ENCODE data around the gene TNS1. TPM values are rescaled to one million over a fixed set of nuclear protein-coding genes. Genes with fewer than 3 reads are reported as not detected.
A peak's percentile ranks its signal among the peaks of the same experiment; 100 is the strongest.

Gene TNS1
- total and polyA plus RNA-seq, 4 donors: 67.0 to 377 (median 208) TPM

GRCh38 chr2:217820904-217821303 is 181.9 kb downstream of the TNS1 start:
- DNase-seq (no peak), ATAC-seq (ENCODE audit: insufficient read depth, low FRiP score) (no peak)
- peaks cover 23 to 81% (median 67%) of the 10 kb centered on the region in 4 donors for H3K36me3 ChIP-seq (ENCODE audit: control insufficient read depth in 4 of 4, insufficient read depth in 4 of 4, low read length in 4 of 4)
- peak overlapping the region in 1 of 2 donors; percentile 21 for H3K27ac ChIP-seq (ENCODE audit: low read depth in 1 of 2, low read length in 1 of 2)
- no peak overlapping the region for H3K9ac ChIP-seq (ENCODE audit: insufficient read depth in 1 of 2, low read length in 2 of 2)
- H3K4me1 ChIP-seq (ENCODE audit: control insufficient read depth in 5 of 5, insufficient read depth in 5 of 5, low read length in 5 of 5): peaks cover 16 to 40% (median 19%) of the 10 kb centered on the region in 5 donors
- H3K27me3 ChIP-seq (ENCODE audit: control insufficient read depth in 3 of 3, insufficient read depth in 3 of 3, low read length in 2 of 3): no peaks in the 10 kb centered on the region
- 89 to 91% methylated on average over 4 of the region's 4 CpGs for WGBS, 2 donors
- no peak overlapping the region for H3K4me3 ChIP-seq
- no peaks in the 10 kb centered on the region for H3K9me3 ChIP-seq (ENCODE audit: control insufficient read depth in 4 of 4, insufficient read depth in 3 of 4, low read length in 3 of 4)
- no peak for TF ChIP-seq CTCF (IDR thresholded peaks at IDR 0.05; ENCODE audit: control extremely low read depth, extremely low read depth)

GRCh38 chr2:217820091-217820819 is 182.5 kb downstream of the TNS1 start:
- ATAC-seq (ENCODE audit: insufficient read depth, low FRiP score) (no peak), DNase-seq (no peak)
- peak overlapping the region in 1 of 2 donors; percentile 27 for H3K27ac ChIP-seq (ENCODE audit: low read depth in 1 of 2, low read length in 1 of 2)
- H3K9me3 ChIP-seq (ENCODE audit: control insufficient read depth in 4 of 4, insufficient read depth in 3 of 4, low read length in 3 of 4): no peaks in the 10 kb centered on the region
- H3K9ac ChIP-seq (ENCODE audit: insufficient read depth in 1 of 2, low read length in 2 of 2): no peak overlapping the region
- no peak overlapping the region for H3K4me3 ChIP-seq
- WGBS, 2 donors: 70 to 86% methylated on average over 7 of the region's 7 CpGs
- H3K36me3 ChIP-seq (ENCODE audit: control insufficient read depth in 4 of 4, insufficient read depth in 4 of 4, low read length in 4 of 4): peaks cover 23 to 81% (median 68%) of the 10 kb centered on the region in 4 donors
- no peak for TF ChIP-seq CTCF (IDR thresholded peaks at IDR 0.05; ENCODE audit: control extremely low read depth, extremely low read depth)
- no peaks in the 10 kb centered on the region for H3K27me3 ChIP-seq (ENCODE audit: control insufficient read depth in 3 of 3, insufficient read depth in 3 of 3, low read length in 2 of 3)
- H3K4me1 ChIP-seq (ENCODE audit: control insufficient read depth in 5 of 5, insufficient read depth in 5 of 5, low read length in 5 of 5): peaks cover 17 to 41% (median 26%) of the 10 kb centered on the region in 5 donors

GRCh38 chr2:217818293-217818850 is 184.4 kb downstream of the TNS1 start:
- no peak overlapping the region for H3K9ac ChIP-seq (ENCODE audit: insufficient read depth in 1 of 2, low read length in 2 of 2)
- ATAC-seq (ENCODE audit: insufficient read depth, low FRiP score) (no peak), DNase-seq (no peak)
- no peak overlapping the region for H3K4me3 ChIP-seq
- no peaks in the 10 kb centered on the region for H3K9me3 ChIP-seq (ENCODE audit: control insufficient read depth in 4 of 4, insufficient read depth in 3 of 4, low read length in 3 of 4)
- WGBS, 2 donors: 88 to 93% methylated on average over 19 of the region's 19 CpGs
- H3K36me3 ChIP-seq (ENCODE audit: control insufficient read depth in 4 of 4, insufficient read depth in 4 of 4, low read length in 4 of 4): peaks cover 35 to 81% (median 73%) of the 10 kb centered on the region in 4 donors
- no peak for TF ChIP-seq CTCF (IDR thresholded peaks at IDR 0.05; ENCODE audit: control extremely low read depth, extremely low read depth)
- H3K27ac ChIP-seq (ENCODE audit: low read depth in 1 of 2, low read length in 1 of 2): peak overlapping the region in 1 of 2 donors; percentile 13
- H3K4me1 ChIP-seq (ENCODE audit: control insufficient read depth in 5 of 5, insufficient read depth in 5 of 5, low read length in 5 of 5): peaks cover 16 to 35% (median 23%) of the 10 kb centered on the region in 5 donors
- H3K27me3 ChIP-seq (ENCODE audit: control insufficient read depth in 3 of 3, insufficient read depth in 3 of 3, low read length in 2 of 3): no peaks in the 10 kb centered on the region
